OCI-LY7 (cell line): ENCODE measurements around the gene PPM1G. TPM values are rescaled to one million over a fixed set of nuclear protein-coding genes. Genes with fewer than 3 reads are reported as not detected.

Experiments
- BruUV-seq: library from RNA; stranded (reverse); fragments of 400-500 nt; replicated peaks from 2 replicates; lab custom pipeline; 2021; lab: Mats Ljungman, UMichigan
- CTCF ChIA-PET: fragments of 300-600 bp; sonication (Branson Sonifier 250); formaldehyde crosslinking; loops from one replicate; lab custom pipeline; 2022; ENCODE audit warnings: antibody characterized with exemption; ENCODE audit not compliant: unreplicated experiment; lab: Charles Lee
- POLR2A ChIA-PET: fragments of 300-600 bp; sonication (Branson Sonifier 250); formaldehyde crosslinking; loops from one replicate; lab custom pipeline; 2022; ENCODE audit warnings: antibody characterized with exemption; lab: Charles Lee
- DNase-seq: peaks from one replicate; pipeline ENCODE4 v3.0.0-alpha.2; 2015; ENCODE audit warnings: low spot score
- H2AFZ ChIP-seq: fragments of 200-600 bp; sonication (generic), shearing (Covaris generic); 2 replicates; pipeline ENCODE4 v1.6.1; 2014; ENCODE audit warnings: mild to moderate bottlenecking, antibody characterized with exemption, low read length, moderate library complexity
- H3K27ac ChIP-seq: fragments of 200-600 bp; sonication (generic); 2 replicates; pipeline ENCODE4 v1.5.1; 2014; ENCODE audit warnings: mixed run types, low read depth, mild to moderate bottlenecking, moderate library complexity, low read length, inconsistent platforms; ENCODE audit not compliant: poor library complexity, severe bottlenecking
- H3K36me3 ChIP-seq: fragments of 200-600 bp; sonication (generic); 2 replicates; pipeline ENCODE4 v1.6.1; 2014; ENCODE audit warnings: mild to moderate bottlenecking, antibody characterized with exemption, low read length, moderate library complexity, mixed read lengths; ENCODE audit not compliant: insufficient read depth
- H3K4me1 ChIP-seq: fragments of 200-600 bp; sonication (generic); 2 replicates; pipeline ENCODE4 v1.5.1; 2014; ENCODE audit warnings: mild to moderate bottlenecking, low read length; ENCODE audit not compliant: insufficient read depth, poor library complexity, severe bottlenecking
- H3K4me2 ChIP-seq: fragments of 200-600 bp; sonication (generic); 2 replicates; pipeline ENCODE4 v1.6.1; 2014; ENCODE audit warnings: mild to moderate bottlenecking, low read length
- H3K4me3 ChIP-seq: fragments of 200-600 bp; sonication (generic); 2 replicates; pipeline ENCODE4 v1.5.1; 2014; ENCODE audit warnings: mild to moderate bottlenecking, low read depth, low read length; ENCODE audit not compliant: poor library complexity, severe bottlenecking
- H3K79me2 ChIP-seq: fragments of 200-600 bp; sonication (generic); 2 replicates; pipeline ENCODE4 v1.6.1; 2016; ENCODE audit warnings: low read depth, mild to moderate bottlenecking, low read length, moderate library complexity, mixed read lengths; ENCODE audit not compliant: insufficient read depth
- H3K9me2 ChIP-seq: fragments of 200-600 bp; sonication (generic); 2 replicates; pipeline ENCODE4 v1.6.1; 2016; ENCODE audit warnings: mild to moderate bottlenecking, low read length, mixed read lengths; ENCODE audit not compliant: insufficient read depth
- H3K9me3 ChIP-seq: fragments of 200-600 bp; sonication (generic); 2 replicates; pipeline ENCODE4 v1.6.1; 2014; ENCODE audit warnings: mild to moderate bottlenecking, mixed run types, low read length, mixed read lengths
- H4K20me1 ChIP-seq: fragments of 200-600 bp; sonication (generic); 2 replicates; pipeline ENCODE4 v1.6.1; 2014; ENCODE audit warnings: mild to moderate bottlenecking, antibody characterized with exemption, low read length, moderate library complexity, mixed read lengths; ENCODE audit not compliant: insufficient read depth
- EZH2phosphoT487 ChIP-seq: fragments of 200-600 bp; sonication (generic); IDR thresholded peaks from 2 replicates; pipeline ENCODE4 v1.6.1; 2018; ENCODE audit warnings: low read depth, borderline replicate concordance, mild to moderate bottlenecking, mixed run types, antibody characterized with exemption, low read length, moderate library complexity, mixed read lengths
- intact Hi-C: fragments of 100-400 bp; cut with micrococcal nuclease; formaldehyde crosslinking; loops from one replicate; pipeline ENCODE4 v1.10.0; 2022; ENCODE audit not compliant: unreplicated experiment
- total RNA-seq, 2 experiments: library from RNA; depleted of rRNA in 1 of 2; stranded (reverse); fragments of >200 nt in 1 of 2; shearing (Covaris generic) in 1 of 2; gene quantifications; 2 replicates each; pipeline ENCODE4 v1.2.3, GENCODE V29; 2014 to 2022
- TF ChIP-seq, protein P1 (sequence below): fragments of 200-600 bp; sonication (generic); conservative IDR thresholded peaks from 2 replicates; pipeline ENCODE4 v1.5.1; 2014; ENCODE audit warnings: mild to moderate bottlenecking, antibody characterized with exemption, low read length, moderate library complexity, mixed read lengths

The PPM1G gene
- total RNA-seq, 2 experiments from 2014 or later, result 101 to 147 TPM

DNA sequence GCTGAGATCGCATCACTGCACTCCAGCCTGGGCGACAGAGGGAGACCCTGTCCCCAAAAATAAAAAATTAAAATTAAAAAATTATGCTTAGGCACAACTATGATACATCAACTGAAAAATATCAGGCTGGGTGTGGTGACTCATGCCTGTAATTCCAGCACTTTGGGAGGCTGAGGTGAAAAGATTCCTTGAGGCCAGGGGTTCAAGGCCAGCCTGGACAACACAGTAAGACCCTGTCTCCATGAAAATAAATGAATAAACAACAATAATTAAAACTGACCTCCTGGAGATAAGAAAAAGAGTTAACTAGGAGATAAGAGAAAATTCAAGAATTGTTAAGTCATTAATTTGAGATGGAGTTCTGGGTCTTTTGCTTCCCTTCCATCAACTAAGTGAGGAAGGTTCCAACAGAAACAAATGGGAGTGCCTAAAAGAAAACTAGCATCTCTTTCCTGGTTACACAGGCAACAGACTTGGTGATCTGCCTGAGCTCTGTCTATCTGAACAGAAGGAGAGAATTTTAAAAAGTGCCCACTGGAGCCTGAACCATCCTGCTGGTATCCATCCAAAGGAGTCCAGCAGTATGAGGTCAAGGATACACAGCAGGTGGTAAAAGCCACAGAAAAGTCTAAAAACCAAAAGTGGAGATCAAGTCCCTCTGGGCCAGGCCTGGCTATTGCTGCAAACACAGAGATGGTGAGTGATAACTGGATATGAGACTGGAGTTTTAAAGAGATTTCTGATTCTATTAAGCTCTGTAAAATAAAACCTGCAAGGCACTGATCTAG, 8.8 kb downstream of the PPM1G start:
- ChIA-PET CTCF (no interaction called here), POLR2A (interaction anchor here (0.7 kb wide), 1 partner anchor 298 kb away, joined by 4 read pairs; no protein-coding TSS in a partner anchor)
- no peaks in the 10 kb centered on the region for H3K4me1 ChIP-seq
- H4K20me1 ChIP-seq, result peaks cover 9% of the 10 kb centered on the region; the same call in 1 of the 2 replicates
- H3K27ac ChIP-seq, result no peak overlapping the region
- DNase-seq, result no peak
- H3K4me3 ChIP-seq, result no peak overlapping the region
- TF ChIP-seq EZH2phosphoT487, result no peak
- TF ChIP-seq, protein P1, sequence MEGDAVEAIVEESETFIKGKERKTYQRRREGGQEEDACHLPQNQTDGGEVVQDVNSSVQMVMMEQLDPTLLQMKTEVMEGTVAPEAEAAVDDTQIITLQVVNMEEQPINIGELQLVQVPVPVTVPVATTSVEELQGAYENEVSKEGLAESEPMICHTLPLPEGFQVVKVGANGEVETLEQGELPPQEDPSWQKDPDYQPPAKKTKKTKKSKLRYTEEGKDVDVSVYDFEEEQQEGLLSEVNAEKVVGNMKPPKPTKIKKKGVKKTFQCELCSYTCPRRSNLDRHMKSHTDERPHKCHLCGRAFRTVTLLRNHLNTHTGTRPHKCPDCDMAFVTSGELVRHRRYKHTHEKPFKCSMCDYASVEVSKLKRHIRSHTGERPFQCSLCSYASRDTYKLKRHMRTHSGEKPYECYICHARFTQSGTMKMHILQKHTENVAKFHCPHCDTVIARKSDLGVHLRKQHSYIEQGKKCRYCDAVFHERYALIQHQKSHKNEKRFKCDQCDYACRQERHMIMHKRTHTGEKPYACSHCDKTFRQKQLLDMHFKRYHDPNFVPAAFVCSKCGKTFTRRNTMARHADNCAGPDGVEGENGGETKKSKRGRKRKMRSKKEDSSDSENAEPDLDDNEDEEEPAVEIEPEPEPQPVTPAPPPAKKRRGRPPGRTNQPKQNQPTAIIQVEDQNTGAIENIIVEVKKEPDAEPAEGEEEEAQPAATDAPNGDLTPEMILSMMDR, result no peak
- H2AFZ ChIP-seq, result no peak overlapping the region
- peaks cover 100% of the 10 kb centered on the region for H3K79me2 ChIP-seq
- H3K4me2 ChIP-seq, result no peak overlapping the region
- H3K9me3 ChIP-seq, result no peaks in the 10 kb centered on the region
- no peaks in the 10 kb centered on the region for H3K9me2 ChIP-seq
- no TSS peak for BruUV-seq
- intact Hi-C loops, result loop anchor here (10.0 kb wide), 1 partner anchor 264 kb away; the partner anchor contains the start of genes SLC4A1AP and SUPT7L
- peaks cover 88% of the 10 kb centered on the region for H3K36me3 ChIP-seq

DNA sequence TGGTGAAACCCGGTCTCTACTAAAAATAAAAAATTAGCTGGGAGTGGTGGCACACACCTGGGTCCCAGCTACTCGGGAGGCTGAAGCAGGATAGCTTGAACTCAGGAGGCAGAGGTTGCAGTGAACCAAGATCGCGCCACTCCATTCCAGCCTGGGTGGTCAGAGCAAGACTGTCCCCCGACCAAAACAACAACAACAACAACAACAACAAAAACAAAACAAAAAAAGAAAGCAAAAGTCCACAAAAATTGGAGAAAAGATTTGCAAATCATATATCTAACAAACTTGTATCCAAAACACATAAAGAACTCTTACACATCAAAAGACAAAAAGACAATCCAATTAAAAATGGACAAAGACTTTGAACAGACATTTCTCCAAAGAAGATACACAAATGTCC, 10.4 kb downstream of the PPM1G start:
- Histone ChIP-seq H3K27ac (no peak overlapping the region), H3K9me2 (no peaks in the 10 kb centered on the region), H3K9me3 (no peaks in the 10 kb centered on the region), H3K4me3 (no peak overlapping the region), H2AFZ (no peak overlapping the region), H3K36me3 (peaks cover 83% of the 10 kb centered on the region), H3K4me2 (no peak overlapping the region), H4K20me1 (peaks cover 9% of the 10 kb centered on the region; the same call in 1 of the 2 replicates), H3K79me2 (peaks cover 100% of the 10 kb centered on the region), H3K4me1 (no peaks in the 10 kb centered on the region)
- TF ChIP-seq, protein P1, result no peak
- no peak for TF ChIP-seq EZH2phosphoT487
- DNase-seq, result no peak
- ChIA-PET CTCF (no interaction called here), POLR2A (interaction anchor here (0.6 to 0.7 kb wide), 2 partner anchors 11 to 53 kb away, joined by 3 read pairs; no protein-coding TSS in a partner anchor)
- intact Hi-C loops, result no loop called here
- BruUV-seq, result no TSS peak

DNA sequence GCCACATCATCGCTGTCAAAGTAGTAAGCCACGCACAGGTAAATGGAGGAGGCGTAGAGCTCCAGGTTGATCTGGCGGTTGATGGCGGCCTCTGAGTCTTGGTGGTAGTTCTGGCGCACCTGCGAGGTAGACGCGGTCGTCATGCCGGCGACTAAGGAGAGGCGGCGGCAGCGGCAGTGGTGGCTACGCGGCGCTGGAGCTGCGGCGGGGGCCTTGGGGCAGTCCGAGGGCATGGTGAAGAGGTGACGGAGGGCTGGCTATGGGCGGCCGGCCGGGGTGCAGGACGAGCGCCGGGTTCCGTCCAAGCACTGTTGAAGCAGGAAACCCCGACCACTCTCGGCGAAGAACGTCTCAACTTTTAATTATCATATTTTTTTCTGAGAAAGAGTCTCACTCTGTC, 16.2 kb downstream of the PPM1G start:
- no peaks in the 10 kb centered on the region for H3K4me1 ChIP-seq
- no peak for TF ChIP-seq EZH2phosphoT487
- TF ChIP-seq, protein P1, result no peak
- ChIA-PET CTCF (no interaction called here), POLR2A (no interaction called here)
- BruUV-seq, result no TSS peak
- no peak overlapping the region for H3K27ac ChIP-seq
- no peaks in the 10 kb centered on the region for H3K9me3 ChIP-seq
- no peak overlapping the region for H2AFZ ChIP-seq
- no peak for DNase-seq
- H3K4me3 ChIP-seq, result no peak overlapping the region
- H3K9me2 ChIP-seq, result no peaks in the 10 kb centered on the region
- intact Hi-C loops, result no loop called here
- no peak overlapping the region for H3K4me2 ChIP-seq
- peaks cover 100% of the 10 kb centered on the region for H3K79me2 ChIP-seq
- peaks cover 67% of the 10 kb centered on the region for H3K36me3 ChIP-seq
- peaks cover 5% of the 10 kb centered on the region; the same call in 1 of the 2 replicates for H4K20me1 ChIP-seq
